ENCODE data around the gene SLC8A1. TPM values are rescaled to one million over a fixed set of nuclear protein-coding genes. Genes with fewer than 3 reads are reported as not detected.

Gene SLC8A1
- total and polyA plus RNA-seq, 10 of the 15 experiments (the other 5 are each of a cell fraction or from before 2014, with no cell fraction given) = under 0.01 to 1.2 (median 0.01) TPM; not detected in 3

- H3K4me2 ChIP-seq (ENCODE audit: control insufficient read depth, insufficient read depth) = no peak overlapping the region
- no peaks in the 10 kb centered on the region for H3K79me2 ChIP-seq (ENCODE audit: control insufficient read depth, insufficient read depth, low read length)
- FAIRE-seq (no peak), ATAC-seq (no peak), DNase-seq (ENCODE audit: low read depth, low spot score) (no peak)
- RAD21 ChIA-PET (ENCODE audit: unreplicated experiment) = no interaction called here
- no peaks in the 10 kb centered on the region for H3K9me3 ChIP-seq (replicated peaks; ENCODE audit: control insufficient read depth, insufficient read depth, low read length)
- SMC1A ChIA-PET (ENCODE audit: uncharacterized antibody, unreplicated experiment) = no interaction called here
- H3K27ac ChIP-seq (ENCODE audit: control insufficient read depth, insufficient read depth) = no peak overlapping the region
- no peaks in the 10 kb centered on the region for H3K36me3 ChIP-seq (ENCODE audit: control insufficient read depth in 2 of 2, insufficient read depth in 2 of 2, low read length in 1 of 2)
- BruUV-seq (replicated peaks) = no TSS peak
- no peak overlapping the region for H3K4me3 ChIP-seq
- 30% methylated on average over 9 of the region's 9 CpGs for WGBS (ENCODE audit: insufficient coverage, insufficient replicate concordance, low lambda C conversion rate, missing lambda C conversion rate)
- no peak overlapping the region for H2AFZ ChIP-seq (ENCODE audit: control insufficient read depth, low read depth, low read length)
- POLR2A ChIA-PET = no interaction called here
- in situ Hi-C loops (cut with MboI) = no loop called here
- no peak overlapping the region for H3K9ac ChIP-seq (ENCODE audit: control insufficient read depth, insufficient read depth, low read length)
- no peak for TF ChIP-seq BCL11A (IDR thresholded peaks at IDR 0.05; ENCODE audit: low read depth, low read length)
- TF ChIP-seq KDM1A (IDR thresholded peaks at IDR 0.05; ENCODE audit: borderline replicate concordance) = no peak
- TF ChIP-seq POLR2A (IDR thresholded peaks at IDR 0.05; ENCODE audit: low read depth, low read length) = no peak
- no peak for TF ChIP-seq BHLHE40 (IDR thresholded peaks at IDR 0.05; ENCODE audit: borderline replicate concordance in 1 of 2, low read depth in 2 of 2, low read length in 1 of 2)
- TF ChIP-seq, protein P1, sequence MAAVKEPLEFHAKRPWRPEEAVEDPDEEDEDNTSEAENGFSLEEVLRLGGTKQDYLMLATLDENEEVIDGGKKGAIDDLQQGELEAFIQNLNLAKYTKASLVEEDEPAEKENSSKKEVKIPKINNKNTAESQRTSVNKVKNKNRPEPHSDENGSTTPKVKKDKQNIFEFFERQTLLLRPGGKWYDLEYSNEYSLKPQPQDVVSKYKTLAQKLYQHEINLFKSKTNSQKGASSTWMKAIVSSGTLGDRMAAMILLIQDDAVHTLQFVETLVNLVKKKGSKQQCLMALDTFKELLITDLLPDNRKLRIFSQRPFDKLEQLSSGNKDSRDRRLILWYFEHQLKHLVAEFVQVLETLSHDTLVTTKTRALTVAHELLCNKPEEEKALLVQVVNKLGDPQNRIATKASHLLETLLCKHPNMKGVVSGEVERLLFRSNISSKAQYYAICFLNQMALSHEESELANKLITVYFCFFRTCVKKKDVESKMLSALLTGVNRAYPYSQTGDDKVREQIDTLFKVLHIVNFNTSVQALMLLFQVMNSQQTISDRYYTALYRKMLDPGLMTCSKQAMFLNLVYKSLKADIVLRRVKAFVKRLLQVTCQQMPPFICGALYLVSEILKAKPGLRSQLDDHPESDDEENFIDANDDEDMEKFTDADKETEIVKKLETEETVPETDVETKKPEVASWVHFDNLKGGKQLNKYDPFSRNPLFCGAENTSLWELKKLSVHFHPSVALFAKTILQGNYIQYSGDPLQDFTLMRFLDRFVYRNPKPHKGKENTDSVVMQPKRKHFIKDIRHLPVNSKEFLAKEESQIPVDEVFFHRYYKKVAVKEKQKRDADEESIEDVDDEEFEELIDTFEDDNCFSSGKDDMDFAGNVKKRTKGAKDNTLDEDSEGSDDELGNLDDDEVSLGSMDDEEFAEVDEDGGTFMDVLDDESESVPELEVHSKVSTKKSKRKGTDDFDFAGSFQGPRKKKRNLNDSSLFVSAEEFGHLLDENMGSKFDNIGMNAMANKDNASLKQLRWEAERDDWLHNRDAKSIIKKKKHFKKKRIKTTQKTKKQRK (IDR thresholded peaks at IDR 0.05; ENCODE audit: low read depth, low read length) = no peak
- TF ChIP-seq JUNB (IDR thresholded peaks at IDR 0.05) = no peak
- no peak for TF ChIP-seq NFIC (IDR thresholded peaks at IDR 0.05; ENCODE audit: low read depth, low read length)
- TF ChIP-seq POLR2AphosphoS5 (IDR thresholded peaks at IDR 0.05; ENCODE audit: low read length) = no peak
- TF ChIP-seq ZZZ3 (IDR thresholded peaks at IDR 0.05; ENCODE audit: control insufficient read depth, insufficient read length, low read depth) = no peak
- TF ChIP-seq ASH2L (IDR thresholded peaks at IDR 0.05; ENCODE audit: borderline replicate concordance, low read depth) = no peak
- TF ChIP-seq BACH1 (IDR thresholded peaks at IDR 0.05; ENCODE audit: borderline replicate concordance) = no peak
- TF ChIP-seq, protein P2, sequence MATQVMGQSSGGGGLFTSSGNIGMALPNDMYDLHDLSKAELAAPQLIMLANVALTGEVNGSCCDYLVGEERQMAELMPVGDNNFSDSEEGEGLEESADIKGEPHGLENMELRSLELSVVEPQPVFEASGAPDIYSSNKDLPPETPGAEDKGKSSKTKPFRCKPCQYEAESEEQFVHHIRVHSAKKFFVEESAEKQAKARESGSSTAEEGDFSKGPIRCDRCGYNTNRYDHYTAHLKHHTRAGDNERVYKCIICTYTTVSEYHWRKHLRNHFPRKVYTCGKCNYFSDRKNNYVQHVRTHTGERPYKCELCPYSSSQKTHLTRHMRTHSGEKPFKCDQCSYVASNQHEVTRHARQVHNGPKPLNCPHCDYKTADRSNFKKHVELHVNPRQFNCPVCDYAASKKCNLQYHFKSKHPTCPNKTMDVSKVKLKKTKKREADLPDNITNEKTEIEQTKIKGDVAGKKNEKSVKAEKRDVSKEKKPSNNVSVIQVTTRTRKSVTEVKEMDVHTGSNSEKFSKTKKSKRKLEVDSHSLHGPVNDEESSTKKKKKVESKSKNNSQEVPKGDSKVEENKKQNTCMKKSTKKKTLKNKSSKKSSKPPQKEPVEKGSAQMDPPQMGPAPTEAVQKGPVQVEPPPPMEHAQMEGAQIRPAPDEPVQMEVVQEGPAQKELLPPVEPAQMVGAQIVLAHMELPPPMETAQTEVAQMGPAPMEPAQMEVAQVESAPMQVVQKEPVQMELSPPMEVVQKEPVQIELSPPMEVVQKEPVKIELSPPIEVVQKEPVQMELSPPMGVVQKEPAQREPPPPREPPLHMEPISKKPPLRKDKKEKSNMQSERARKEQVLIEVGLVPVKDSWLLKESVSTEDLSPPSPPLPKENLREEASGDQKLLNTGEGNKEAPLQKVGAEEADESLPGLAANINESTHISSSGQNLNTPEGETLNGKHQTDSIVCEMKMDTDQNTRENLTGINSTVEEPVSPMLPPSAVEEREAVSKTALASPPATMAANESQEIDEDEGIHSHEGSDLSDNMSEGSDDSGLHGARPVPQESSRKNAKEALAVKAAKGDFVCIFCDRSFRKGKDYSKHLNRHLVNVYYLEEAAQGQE (IDR thresholded peaks at IDR 0.05; ENCODE audit: low read depth, low read length) = no peak
- no peak for TF ChIP-seq ZNF622 (IDR thresholded peaks at IDR 0.05)
- H4K20me1 ChIP-seq (ENCODE audit: control insufficient read depth, insufficient read depth) = no peaks in the 10 kb centered on the region
- intact Hi-C loops (cut with micrococcal nuclease; ENCODE audit: unreplicated experiment) = no loop called here
- CTCF ChIA-PET = no interaction called here
- H3K4me1 ChIP-seq (ENCODE audit: control insufficient read depth, insufficient read depth, low read length) = no peaks in the 10 kb centered on the region
- H3K27me3 ChIP-seq (replicated peaks in 1 of 2; ENCODE audit: control insufficient read depth in 2 of 2, insufficient read depth in 2 of 2, low read length in 1 of 2) = no peaks in the 10 kb centered on the region; a peak in 1 of 4 replicates
These were observed 16.3 kb downstream of the SLC8A1 start for GRCh38 chr2:40435426-40436092.

Measured in GM12878 (cell line).